Fibroblast of pulmonary artery (primary cell): ENCODE results near the gene LCOR.
"Not testable (repeated sequence)": the region's sequence is repeated elsewhere in the genome, so short reads cannot be mapped to it uniquely, and the experiment has no call there.

Experiments
- DNase-seq: peaks from one replicate; pipeline ENCODE4 v3.0.0-alpha.2; 2010; ENCODE audit warnings: low read depth
- H3K4me3 ChIP-seq: replicated peaks from 2 replicates; pipeline ENCODE4 v1.5.1; 2011; ENCODE audit warnings: low read depth, mild to moderate bottlenecking, control low read depth, low read length, moderate library complexity
- CTCF ChIP-seq: IDR thresholded peaks from 2 replicates; pipeline ENCODE4 v1.5.1; 2011; ENCODE audit warnings: mild to moderate bottlenecking, control low read depth, low read length, inconsistent platforms; ENCODE audit errors: missing control alignments

LCOR gene

GRCh38 chr10:97028126-97028831, 196.2 kb downstream of the LCOR start:
- DNase-seq = peak; percentile 20
- H3K4me3 ChIP-seq = no peak overlapping the region
- no peak for TF ChIP-seq CTCF

DNA sequence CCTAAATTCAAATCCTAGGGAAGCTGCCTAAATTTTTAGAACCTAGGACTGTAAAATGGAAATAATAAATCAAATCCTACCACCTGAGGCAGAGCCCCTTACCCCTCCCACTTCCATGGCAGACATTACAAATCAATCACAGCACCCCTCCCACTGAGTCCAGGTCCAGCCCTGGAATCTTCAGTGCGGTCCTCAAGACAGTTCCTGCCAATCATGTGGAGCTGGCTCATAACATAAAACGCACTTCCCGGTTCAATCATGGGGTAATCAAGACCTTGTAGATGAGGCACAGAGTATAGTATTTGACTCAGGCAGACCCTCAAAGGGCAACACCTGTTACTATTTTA, 196.7 kb downstream of the LCOR start:
- no peak for DNase-seq
- TF ChIP-seq CTCF = no peak
- H3K4me3 ChIP-seq = no peak overlapping the region

- TF ChIP-seq CTCF = no peak
- DNase-seq = no peak
- no peak overlapping the region for H3K4me3 ChIP-seq
Observed at GRCh38 chr10:97029271-97029670, 197.2 kb downstream of the LCOR start.

DNA sequence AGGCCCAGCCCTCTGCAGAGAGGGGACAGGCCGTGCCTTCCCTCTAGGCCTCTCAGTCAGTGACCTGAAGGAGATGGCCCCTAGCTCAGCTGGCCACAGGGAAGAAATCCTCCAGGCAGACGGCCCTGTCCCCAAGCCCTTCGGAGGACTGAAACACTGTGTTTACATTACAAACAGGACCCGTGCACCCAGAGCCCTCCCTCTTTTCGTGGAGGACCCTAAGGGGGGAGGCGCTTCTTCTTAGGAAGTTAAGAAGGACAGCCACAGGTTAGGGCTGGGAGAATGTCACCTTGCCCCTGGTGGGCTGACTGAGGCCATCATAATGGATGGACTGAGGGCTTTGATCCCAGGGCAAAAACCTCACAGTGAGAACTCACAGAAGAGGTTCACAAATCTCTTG, 198.8 kb downstream of the LCOR start:
- TF ChIP-seq CTCF = no peak

GRCh38 chr10:97031459-97031858, 199.4 kb downstream of the LCOR start:
- no peak for TF ChIP-seq CTCF
- no peak for DNase-seq
- H3K4me3 ChIP-seq = no peak overlapping the region

More for the DNA sequence above, 198.8 kb downstream of the LCOR start:
- no peak for DNase-seq
- H3K4me3 ChIP-seq = no peak overlapping the region

GRCh38 chr10:97032624-97033023, 200.5 kb downstream of the LCOR start:
- no peak for TF ChIP-seq CTCF
- no peak overlapping the region for H3K4me3 ChIP-seq
- DNase-seq = no peak

DNA sequence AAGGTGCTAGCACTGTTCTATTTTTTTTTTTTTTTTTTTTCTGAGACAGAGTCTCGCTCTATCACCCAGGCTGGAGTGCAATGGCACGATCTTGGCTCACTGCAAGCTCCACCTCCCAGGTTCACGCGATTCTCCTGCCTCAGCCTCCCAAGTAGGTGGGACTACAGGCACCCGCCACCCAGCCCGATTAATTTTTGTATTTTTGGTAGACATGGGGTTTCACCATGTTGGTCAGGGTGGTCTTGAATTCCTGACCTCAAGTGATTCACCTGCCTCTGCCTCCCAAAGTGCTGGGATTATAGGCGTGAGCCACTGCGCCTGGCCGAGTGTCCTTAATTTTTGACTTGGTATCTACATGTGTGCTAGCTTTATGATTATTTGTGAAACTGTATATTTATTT, 201.7 kb downstream of the LCOR start:
- H3K4me3 ChIP-seq, DNase-seq: not testable (repeated sequence)
